Stimulated activated CD8-positive, alpha-beta memory T cell treated with anti-CD3 and anti-CD28 coated beads, Interleukin-4, amount 100 ng/mL, for 1 hour (primary cell): ENCODE results near the gene PRPF8.

Experiments
- DNase-seq, 2 donors: peaks; one replicate each; pipeline ENCODE4 v3.0.0-alpha.2; 2020; ENCODE audit warnings: low read depth in 2 of 2, low spot score in 1 of 2

The PRPF8 gene

GRCh38 chr17:1627982-1628855 is 56.4 kb downstream of the PRPF8 start, which contains the start of gene SLC43A2:
Gene SLC43A2 (minus strand): TSS chr17:1628834. CDS start chr17:1627874, 960 bp downstream.
- peak; percentile 41 to 54 for DNase-seq

DNA sequence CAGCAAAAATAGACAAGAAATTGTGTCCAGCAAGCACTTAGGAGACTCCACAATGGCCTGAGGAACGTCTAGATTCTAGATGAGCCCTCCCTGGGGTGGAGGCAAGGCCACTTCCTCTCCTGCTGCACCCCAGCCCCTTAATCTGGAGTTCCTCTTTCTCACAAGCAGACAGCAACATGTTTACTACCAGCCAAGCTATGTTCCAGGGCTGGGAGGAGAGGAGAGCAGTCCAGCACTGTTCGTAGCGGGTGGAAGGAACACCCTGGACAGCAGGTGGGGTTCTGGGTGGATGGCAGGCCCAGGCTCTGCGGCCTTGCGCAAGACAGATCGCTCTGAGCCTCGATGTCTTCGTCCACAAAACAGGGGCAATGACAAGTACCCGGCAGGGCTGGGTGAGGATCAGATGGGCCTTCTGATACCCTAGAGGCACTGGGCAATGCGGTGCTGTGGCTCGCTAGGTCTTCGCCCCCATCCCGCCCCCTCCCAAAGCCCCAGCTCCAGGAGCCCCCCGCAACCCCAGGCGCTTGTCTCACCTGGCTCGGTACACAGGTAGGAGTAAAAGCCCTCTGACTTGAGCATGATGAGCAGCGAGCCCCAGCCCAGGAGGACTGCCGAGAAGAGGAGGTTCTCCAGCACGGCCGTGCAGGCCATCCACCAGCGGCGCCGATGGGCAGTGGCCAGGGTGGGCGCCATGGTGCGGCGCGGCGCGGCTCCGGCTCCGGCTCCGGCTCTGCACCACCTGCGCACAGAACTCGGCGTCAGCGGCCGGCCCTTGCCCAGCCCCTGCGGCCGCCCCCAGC is 57.3 kb downstream of the PRPF8 start:
- DNase-seq: no peak

DNA sequence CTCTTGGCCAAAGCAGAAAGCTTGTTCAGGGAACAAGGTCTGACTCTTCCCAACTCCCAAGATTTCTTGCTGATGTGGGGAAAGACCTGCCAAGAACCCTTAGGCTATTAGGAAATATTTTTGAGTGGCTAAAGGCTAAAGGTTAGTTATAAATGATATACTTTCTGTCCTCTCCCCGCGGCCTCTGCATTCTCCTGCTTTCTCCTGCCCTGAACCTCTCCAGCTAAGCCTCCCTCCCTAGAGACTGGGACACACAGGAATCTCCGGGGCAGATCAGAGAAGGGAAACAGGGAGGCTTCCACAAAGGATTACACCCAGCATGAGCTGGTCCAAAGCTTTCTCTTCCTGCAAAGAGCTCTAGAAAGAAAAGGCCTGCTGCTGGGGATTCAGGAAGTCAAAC is 58.3 kb downstream of the PRPF8 start:
- no peak for DNase-seq

- DNase-seq: no peak
Observed at GRCh38 chr17:1625581-1625980, 59.1 kb downstream of the PRPF8 start.

- DNase-seq: no peak
Observed at GRCh38 chr17:1625053-1625452, 59.6 kb downstream of the PRPF8 start.

GRCh38 chr17:1624650-1625049 is 60.0 kb downstream of the PRPF8 start:
- no peak for DNase-seq

DNA sequence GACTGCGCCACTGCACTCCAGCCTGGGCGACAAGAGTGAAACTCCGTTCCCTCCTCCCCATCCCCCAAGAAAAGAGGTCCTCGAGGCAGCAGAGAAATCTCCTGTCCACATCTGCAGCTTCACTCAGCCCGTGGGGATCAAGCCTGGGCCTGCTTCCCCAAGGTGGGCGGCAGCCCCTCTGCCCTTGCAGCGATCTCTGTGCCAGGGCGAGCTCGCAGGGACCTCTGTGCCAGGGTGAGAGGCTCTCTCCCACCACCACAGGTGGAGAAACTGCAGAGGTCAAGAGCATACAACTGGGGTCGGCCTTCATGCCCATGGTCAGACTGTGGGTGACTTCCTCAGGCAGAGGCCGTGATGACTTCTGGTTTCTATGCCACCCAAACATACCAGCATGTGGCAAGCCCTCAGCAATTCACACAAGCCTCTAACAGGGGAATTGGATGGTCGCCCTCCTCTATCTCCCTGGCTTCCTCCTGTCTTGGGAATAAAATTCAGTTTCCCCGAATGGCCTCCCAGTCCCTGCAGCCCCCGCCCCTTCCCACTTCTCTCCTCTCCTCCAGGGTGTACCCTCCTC is 61.5 kb downstream of the PRPF8 start:
- no peak for DNase-seq

GRCh38 chr17:1621273-1621954 is 63.3 kb downstream of the PRPF8 start:
- no peak for DNase-seq

DNA sequence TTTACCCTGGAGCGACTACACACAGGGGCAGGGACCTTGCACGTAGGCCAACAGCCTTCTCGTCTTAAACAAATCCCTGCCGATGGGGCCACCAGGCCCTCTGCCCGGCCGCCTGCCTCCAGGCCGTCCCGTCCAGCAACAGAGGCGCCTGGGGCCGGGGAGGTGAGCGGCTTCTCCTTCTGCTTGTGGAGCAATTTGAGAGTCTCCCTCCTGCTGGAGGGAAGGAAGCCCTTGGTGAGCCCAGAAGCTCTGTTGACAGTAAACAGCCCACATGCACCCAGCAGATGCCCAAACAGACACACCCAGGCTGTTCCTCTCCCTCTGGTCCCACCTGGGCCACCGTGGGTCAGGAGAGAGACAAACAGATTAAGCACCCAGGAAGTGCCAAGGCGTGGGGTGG is 64.2 kb downstream of the PRPF8 start:
- DNase-seq: no peak

DNA sequence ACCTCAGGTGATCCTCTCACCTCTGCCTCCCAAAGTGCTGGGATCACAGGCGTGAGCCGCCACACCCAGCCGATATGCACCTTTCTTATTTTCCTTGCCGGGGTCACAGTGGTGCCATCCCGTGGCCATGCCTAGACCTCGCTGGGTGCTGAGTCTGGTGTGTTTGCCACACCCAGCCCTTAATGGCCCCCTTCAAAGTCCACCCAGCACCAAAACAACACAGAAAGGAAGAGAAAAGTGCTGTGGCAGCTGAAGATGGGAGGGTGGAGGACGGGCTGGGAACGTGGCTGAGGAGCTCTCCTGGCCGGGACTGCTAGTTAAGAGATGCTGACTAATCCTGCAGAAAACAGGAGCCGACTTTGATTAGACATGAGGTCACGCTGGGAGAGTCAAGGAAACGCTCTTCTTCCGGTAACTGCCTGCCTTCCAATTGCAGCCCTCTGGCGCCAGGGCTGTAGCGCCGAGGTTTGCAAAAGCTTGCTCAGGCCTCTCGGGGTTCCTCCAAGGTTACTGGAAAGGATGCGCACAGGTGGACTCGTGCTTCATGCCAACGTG is 67.0 kb downstream of the PRPF8 start:
- DNase-seq: no peak

- DNase-seq: no peak
Observed at GRCh38 chr17:1616101-1616500, 68.6 kb downstream of the PRPF8 start.

- no peak for DNase-seq
Observed at GRCh38 chr17:1612400-1612799, 72.3 kb downstream of the PRPF8 start.

- DNase-seq: no peak
Observed at GRCh38 chr17:1611715-1612114, 73.0 kb downstream of the PRPF8 start.

DNA sequence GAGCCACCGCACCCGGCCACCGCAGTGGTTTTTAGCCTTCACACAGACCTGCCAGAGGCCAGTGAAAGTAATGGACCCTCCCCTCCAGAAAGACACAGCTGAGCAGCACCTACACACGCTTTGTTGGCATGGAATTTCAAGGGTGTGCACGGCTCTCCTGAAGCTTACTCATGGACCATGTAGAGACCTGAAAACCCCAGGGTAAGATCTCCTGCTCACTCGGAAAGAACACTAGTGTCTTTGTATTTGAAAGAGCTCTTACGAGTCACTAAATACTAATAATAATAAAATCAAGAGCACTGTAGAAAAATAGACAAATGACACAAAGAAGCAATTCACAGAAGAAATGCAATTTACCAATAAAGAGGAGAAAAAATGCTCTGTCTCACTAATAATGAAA is 76.0 kb downstream of the PRPF8 start:
- no peak for DNase-seq

DNA sequence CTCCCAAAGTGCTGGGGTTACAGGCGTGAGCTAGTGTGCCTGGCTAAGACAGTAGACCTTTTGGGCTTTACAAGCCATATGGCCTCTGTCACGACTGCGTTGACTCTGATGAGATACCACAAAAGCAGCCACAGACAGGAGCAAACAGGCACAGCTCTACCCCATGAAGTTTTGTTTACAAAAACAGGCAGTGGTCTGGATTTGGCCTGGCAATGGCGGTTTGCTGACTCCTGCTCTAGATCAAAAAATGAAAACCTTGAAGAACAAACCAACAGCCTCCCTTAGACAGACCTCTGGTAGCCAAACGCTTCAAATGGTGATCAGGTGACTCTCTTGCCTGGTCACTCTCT is 76.7 kb downstream of the PRPF8 start:
- DNase-seq: no peak

- no peak for DNase-seq
Observed at GRCh38 chr17:1606352-1606985, 78.2 kb downstream of the PRPF8 start.

DNA sequence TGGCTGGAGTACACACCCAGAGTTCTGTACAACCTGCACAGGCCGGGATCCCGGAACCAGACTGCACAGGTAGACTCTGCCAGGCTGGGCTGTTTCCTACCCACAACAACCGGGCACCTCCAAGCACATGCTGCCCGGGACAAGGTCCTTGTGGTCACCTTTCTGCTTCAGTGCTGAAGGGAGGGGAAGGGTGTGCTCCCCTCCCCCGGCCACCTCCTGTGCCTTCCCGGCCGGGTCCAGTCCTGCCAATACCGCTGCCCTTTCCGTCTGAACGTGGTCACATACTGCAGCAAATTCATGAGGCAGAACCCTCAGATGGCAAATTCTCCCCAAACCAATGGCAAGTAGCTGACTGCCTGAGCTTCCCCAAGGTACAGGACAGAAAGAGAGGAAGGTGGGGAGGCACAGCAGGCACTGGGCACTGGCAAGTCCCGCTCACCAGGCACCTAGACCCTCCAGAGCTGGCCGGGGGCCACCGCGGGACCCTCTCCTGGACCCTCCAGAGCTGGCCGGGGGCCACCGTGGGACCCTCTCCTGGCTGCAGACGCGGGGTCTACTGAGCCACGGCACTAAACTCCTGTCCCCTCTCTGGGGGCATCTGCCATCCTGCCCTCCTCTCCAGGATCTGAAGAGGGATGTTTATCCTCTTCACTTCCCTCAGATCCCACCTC is 78.9 kb downstream of the PRPF8 start:
- no peak for DNase-seq

DNA sequence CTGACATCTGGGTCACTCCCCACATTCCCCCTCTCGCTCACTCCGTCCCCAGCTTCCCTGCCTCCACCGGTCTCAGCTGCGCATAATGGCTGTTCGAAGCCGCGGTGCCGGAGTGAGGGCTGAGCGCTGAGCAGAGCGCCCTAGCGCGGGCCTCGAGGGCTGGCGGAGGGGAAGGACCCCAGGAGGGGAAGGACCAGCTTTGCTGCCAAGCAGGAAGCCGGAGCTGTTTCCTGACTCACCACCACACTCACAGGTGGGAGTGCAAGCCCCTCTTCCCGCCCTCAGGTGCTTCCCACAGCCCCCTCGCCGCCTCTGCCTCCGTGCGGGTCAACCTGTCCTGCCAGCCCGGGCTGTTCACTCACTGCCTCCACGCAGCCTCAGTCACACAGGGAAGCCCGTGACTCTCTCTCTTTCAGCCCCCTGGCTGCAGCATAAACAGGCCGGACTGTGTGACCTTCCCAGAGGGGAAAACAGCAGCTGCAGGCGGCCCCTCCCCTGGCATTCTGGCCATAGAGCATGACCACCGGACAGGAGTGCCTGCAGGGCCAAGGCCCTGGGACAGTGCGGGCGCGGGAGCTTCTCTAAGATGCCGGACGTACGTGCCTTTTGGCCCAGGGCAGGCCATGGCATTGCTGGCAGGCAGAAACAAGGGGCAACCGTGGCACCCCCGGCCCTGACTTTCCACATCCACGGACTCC is 79.7 kb downstream of the PRPF8 start:
- no peak for DNase-seq

DNA sequence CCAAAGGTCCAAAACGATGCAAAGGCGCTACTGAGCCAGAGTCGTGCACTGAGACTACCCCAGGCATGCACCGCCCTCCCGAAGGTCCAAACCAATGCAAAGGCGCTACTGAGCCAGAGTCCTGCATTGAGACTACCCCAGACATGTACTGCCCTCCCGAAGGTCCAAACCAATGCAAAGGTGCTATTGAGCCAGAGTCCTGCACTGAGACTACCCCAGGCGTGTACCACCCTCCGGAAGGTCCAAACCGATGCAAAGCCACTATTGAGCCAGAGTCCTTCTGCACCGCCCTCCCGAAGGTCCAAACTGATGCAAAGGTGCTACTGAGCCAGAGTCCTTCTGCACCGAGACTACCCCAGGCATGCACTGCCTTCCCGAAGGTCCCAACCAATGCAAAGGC is 83.1 kb downstream of the PRPF8 start:
- no peak for DNase-seq
